HepG2 (cell line): ENCODE data around the gene TBC1D10B. TPM values are rescaled to one million over a fixed set of nuclear protein-coding genes. Genes with fewer than 3 reads are reported as not detected.

Source experiments
- ARHGAP35 ChIP-seq: sonication (generic); formaldehyde crosslinking; IDR thresholded peaks from 2 replicates; pipeline ENCODE4 v1.9.0; 2022; ENCODE audit warnings: mild to moderate bottlenecking, inconsistent platforms, moderate library complexity, missing genetic modification reagents, borderline replicate concordance
- ATM ChIP-seq: fragments of 450-650 bp; IDR thresholded peaks from 2 replicates; pipeline ENCODE4 v1.7.1; 2017; ENCODE audit warnings: mild to moderate bottlenecking, borderline replicate concordance
- BHLHE40 ChIP-seq: IDR thresholded peaks from 2 replicates; pipeline ENCODE4 v1.6.1; 2011; ENCODE audit warnings: low read length, improper control_type of control experiment
- CCDC6 ChIP-seq: sonication (generic); formaldehyde crosslinking; IDR thresholded peaks from 2 replicates; pipeline ENCODE4 v1.8.1; 2022; ENCODE audit warnings: mild to moderate bottlenecking, missing genetic modification reagents, moderate library complexity
- FIP1L1 ChIP-seq: fragments of 200-400 bp; formaldehyde crosslinking; IDR thresholded peaks from 2 replicates; pipeline ENCODE4 v1.6.1; 2018; ENCODE audit warnings: low read depth, mild to moderate bottlenecking, low read length, moderate library complexity, borderline replicate concordance; ENCODE audit not compliant: insufficient read depth
- JUN ChIP-seq: sonication (generic); formaldehyde crosslinking; IDR thresholded peaks from 2 replicates; pipeline ENCODE4 v1.4.0; 2020; ENCODE audit warnings: mild to moderate bottlenecking, missing genetic modification reagents
- KDM1A ChIP-seq: IDR thresholded peaks from 2 replicates; pipeline ENCODE4 v1.6.1; 2016; ENCODE audit warnings: missing compliant biosample characterization
- NCOA5 ChIP-seq: sonication (generic); formaldehyde crosslinking; IDR thresholded peaks from 2 replicates; pipeline ENCODE4 v1.4.0; 2020; ENCODE audit warnings: missing genetic modification reagents
- NFATC3 ChIP-seq: sonication (generic); formaldehyde crosslinking; IDR thresholded peaks from 2 replicates; pipeline ENCODE4 v1.5.1; 2020; ENCODE audit warnings: mild to moderate bottlenecking, missing genetic modification reagents
- PAWR ChIP-seq: sonication (generic); formaldehyde crosslinking; IDR thresholded peaks from 2 replicates; pipeline ENCODE4 v1.4.0; 2020; ENCODE audit warnings: missing genetic modification reagents, mild to moderate bottlenecking, borderline replicate concordance
- PITX1 ChIP-seq: sonication (generic); formaldehyde crosslinking; IDR thresholded peaks from 2 replicates; pipeline ENCODE4 v1.5.1; 2020; ENCODE audit warnings: mild to moderate bottlenecking, missing genetic modification reagents
- POGZ ChIP-seq: sonication (generic); formaldehyde crosslinking; IDR thresholded peaks from 2 replicates; pipeline ENCODE4 v1.4.0; 2020; ENCODE audit warnings: mild to moderate bottlenecking, missing genetic modification reagents
- ZNF292 ChIP-seq: sonication (generic); formaldehyde crosslinking; IDR thresholded peaks from 2 replicates; pipeline ENCODE4 v1.8.1; 2022; ENCODE audit warnings: mild to moderate bottlenecking, low read depth, missing genetic modification reagents, borderline replicate concordance
- ZNF33A ChIP-seq: sonication (generic); formaldehyde crosslinking; IDR thresholded peaks from 2 replicates; pipeline ENCODE4 v1.5.1; 2020; ENCODE audit warnings: missing genetic modification reagents, mild to moderate bottlenecking, moderate library complexity, borderline replicate concordance
- ZNF367 ChIP-seq: sonication (generic); formaldehyde crosslinking; IDR thresholded peaks from 2 replicates; pipeline ENCODE4 v1.4.0; 2020; ENCODE audit warnings: missing genetic modification reagents, borderline replicate concordance
- ZNF607 ChIP-seq: sonication (generic); formaldehyde crosslinking; IDR thresholded peaks from 2 replicates; pipeline ENCODE4 v1.5.1; 2020; ENCODE audit warnings: missing genetic modification reagents, mild to moderate bottlenecking, borderline replicate concordance
- polyA plus RNA-seq, 8 experiments: library from polyadenylated mRNA; depleted of rRNA in 3 of 8; stranded (reverse) in 7 of 8; unstranded in 1 of 8; fragments of >200 nt; fragmentation: Illumina TruSeq in 4 of 8; extraction: Trizol in 4 of 8; gene quantifications; 2 replicates each; pipeline versions ENCODE4 v1.2.1 to v1.2.3, GENCODE V29; 2011 to 2016; ENCODE audit warnings: low read depth in 4 of 8, missing spikeins in 1 of 8, mixed read lengths in 1 of 8; ENCODE audit not compliant: insufficient read depth in 1 of 8
- total RNA-seq, 5 experiments: library from RNA; depleted of rRNA; stranded (reverse); fragments of >200 nt; fragmentation: Illumina TruSeq; extraction: Trizol; gene quantifications; 2 replicates each; pipeline ENCODE4 v1.2.3, GENCODE V29; 2016; ENCODE audit warnings: low read depth in 1 of 5
- TF ChIP-seq, protein P1 (sequence below): IDR thresholded peaks from 2 replicates; pipeline ENCODE4 v1.6.1; 2012; ENCODE audit warnings: low read length, improper control_type of control experiment
- TF ChIP-seq, protein P2 (sequence below): conservative IDR thresholded peaks from 2 replicates; pipeline ENCODE4 v1.6.1; 2018; ENCODE audit warnings: missing genetic modification reagents
- TF ChIP-seq, protein P3 (sequence below): sonication (generic); formaldehyde crosslinking; IDR thresholded peaks from 2 replicates; pipeline ENCODE4 v1.5.0; 2020; ENCODE audit warnings: missing genetic modification reagents
- TF ChIP-seq, protein P4 (sequence below): sonication (generic); formaldehyde crosslinking; IDR thresholded peaks from 2 replicates; pipeline ENCODE4 v1.5.0; 2020; ENCODE audit warnings: mild to moderate bottlenecking, missing genetic modification reagents
- TF ChIP-seq, protein P5 (sequence below): IDR thresholded peaks from 2 replicates; pipeline ENCODE4 v1.6.1; 2016; ENCODE audit warnings: low read depth, borderline replicate concordance

The TBC1D10B gene
- total and polyA plus RNA-seq, 2 of the 13 experiments (the other 11 are each of a cell fraction or from before 2014, with no cell fraction given): 15.7 to 24.8 TPM

DNA sequence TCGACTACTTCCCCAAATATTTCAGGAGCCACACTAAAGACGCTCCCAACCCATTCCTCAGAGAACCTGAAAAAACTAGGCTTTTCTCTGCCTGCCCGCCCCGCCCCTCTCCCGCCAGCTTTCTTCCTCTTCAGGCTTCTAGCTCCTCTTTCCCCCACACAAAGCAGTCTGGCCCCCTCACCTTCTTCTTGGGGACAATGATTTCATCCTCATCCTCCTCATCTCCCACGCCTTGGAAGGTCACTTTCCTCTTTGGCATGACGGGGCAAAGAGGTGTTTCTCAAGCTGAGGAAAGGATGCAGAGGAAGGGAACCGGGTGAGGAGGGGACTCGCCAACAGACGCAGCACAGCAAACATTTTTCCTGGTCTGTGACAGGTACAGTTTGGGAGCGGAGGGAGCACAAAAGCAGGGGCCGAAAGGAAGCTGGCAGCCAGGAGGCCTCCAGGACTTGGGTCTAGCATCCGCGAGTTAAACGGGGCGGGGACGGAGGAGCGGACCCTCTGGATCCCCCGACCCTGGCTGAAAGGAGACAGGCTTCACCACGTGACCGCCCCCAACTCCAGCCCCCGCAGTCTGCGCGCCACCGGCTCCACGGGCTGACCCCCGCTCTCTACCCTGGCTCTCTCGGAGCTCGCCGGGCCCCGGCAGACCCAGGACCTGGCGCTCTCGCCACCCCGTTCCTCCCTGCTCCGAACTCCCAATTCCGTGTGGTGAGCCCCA lies 15.7 kb downstream of the TBC1D10B start (continued):
- TF ChIP-seq CCDC6 (CRISPR knock-in tag) (no peak), NFATC3 (CRISPR knock-in tag) (no peak), ARHGAP35 (CRISPR knock-in tag) (no peak), ZNF292 (no peak), PITX1 (CRISPR knock-in tag) (no peak), NCOA5 (CRISPR knock-in tag) (no peak), JUN (CRISPR knock-in tag) (0 out of 2 replicates have a peak, but pooled peaks have one; percentile 32), POGZ (no peak), PAWR (no peak), ZNF33A (CRISPR knock-in tag) (no peak), KDM1A (CRISPR knock-in tag) (no peak), BHLHE40 (no peak), ZNF367 (CRISPR knock-in tag) (0 out of 2 replicates have a peak, but pooled peaks have one; percentile 3), FIP1L1 (no peak), ZNF607 (CRISPR knock-in tag) (0 out of 2 replicates have a peak, but pooled peaks have one; percentile 52), ATM (no peak)
- TF ChIP-seq, protein P1, sequence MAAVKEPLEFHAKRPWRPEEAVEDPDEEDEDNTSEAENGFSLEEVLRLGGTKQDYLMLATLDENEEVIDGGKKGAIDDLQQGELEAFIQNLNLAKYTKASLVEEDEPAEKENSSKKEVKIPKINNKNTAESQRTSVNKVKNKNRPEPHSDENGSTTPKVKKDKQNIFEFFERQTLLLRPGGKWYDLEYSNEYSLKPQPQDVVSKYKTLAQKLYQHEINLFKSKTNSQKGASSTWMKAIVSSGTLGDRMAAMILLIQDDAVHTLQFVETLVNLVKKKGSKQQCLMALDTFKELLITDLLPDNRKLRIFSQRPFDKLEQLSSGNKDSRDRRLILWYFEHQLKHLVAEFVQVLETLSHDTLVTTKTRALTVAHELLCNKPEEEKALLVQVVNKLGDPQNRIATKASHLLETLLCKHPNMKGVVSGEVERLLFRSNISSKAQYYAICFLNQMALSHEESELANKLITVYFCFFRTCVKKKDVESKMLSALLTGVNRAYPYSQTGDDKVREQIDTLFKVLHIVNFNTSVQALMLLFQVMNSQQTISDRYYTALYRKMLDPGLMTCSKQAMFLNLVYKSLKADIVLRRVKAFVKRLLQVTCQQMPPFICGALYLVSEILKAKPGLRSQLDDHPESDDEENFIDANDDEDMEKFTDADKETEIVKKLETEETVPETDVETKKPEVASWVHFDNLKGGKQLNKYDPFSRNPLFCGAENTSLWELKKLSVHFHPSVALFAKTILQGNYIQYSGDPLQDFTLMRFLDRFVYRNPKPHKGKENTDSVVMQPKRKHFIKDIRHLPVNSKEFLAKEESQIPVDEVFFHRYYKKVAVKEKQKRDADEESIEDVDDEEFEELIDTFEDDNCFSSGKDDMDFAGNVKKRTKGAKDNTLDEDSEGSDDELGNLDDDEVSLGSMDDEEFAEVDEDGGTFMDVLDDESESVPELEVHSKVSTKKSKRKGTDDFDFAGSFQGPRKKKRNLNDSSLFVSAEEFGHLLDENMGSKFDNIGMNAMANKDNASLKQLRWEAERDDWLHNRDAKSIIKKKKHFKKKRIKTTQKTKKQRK: no peak
- TF ChIP-seq, protein P2, sequence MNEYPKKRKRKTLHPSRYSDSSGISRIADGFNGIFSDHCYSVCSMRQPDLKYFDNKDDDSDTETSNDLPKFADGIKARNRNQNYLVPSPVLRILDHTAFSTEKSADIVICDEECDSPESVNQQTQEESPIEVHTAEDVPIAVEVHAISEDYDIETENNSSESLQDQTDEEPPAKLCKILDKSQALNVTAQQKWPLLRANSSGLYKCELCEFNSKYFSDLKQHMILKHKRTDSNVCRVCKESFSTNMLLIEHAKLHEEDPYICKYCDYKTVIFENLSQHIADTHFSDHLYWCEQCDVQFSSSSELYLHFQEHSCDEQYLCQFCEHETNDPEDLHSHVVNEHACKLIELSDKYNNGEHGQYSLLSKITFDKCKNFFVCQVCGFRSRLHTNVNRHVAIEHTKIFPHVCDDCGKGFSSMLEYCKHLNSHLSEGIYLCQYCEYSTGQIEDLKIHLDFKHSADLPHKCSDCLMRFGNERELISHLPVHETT (CRISPR knock-in tag): no peak; the same call in 1 of the 2 replicates
- TF ChIP-seq, protein P3, sequence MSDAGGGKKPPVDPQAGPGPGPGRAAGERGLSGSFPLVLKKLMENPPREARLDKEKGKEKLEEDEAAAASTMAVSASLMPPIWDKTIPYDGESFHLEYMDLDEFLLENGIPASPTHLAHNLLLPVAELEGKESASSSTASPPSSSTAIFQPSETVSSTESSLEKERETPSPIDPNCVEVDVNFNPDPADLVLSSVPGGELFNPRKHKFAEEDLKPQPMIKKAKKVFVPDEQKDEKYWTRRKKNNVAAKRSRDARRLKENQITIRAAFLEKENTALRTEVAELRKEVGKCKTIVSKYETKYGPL (CRISPR knock-in tag): no peak
- TF ChIP-seq, protein P4, sequence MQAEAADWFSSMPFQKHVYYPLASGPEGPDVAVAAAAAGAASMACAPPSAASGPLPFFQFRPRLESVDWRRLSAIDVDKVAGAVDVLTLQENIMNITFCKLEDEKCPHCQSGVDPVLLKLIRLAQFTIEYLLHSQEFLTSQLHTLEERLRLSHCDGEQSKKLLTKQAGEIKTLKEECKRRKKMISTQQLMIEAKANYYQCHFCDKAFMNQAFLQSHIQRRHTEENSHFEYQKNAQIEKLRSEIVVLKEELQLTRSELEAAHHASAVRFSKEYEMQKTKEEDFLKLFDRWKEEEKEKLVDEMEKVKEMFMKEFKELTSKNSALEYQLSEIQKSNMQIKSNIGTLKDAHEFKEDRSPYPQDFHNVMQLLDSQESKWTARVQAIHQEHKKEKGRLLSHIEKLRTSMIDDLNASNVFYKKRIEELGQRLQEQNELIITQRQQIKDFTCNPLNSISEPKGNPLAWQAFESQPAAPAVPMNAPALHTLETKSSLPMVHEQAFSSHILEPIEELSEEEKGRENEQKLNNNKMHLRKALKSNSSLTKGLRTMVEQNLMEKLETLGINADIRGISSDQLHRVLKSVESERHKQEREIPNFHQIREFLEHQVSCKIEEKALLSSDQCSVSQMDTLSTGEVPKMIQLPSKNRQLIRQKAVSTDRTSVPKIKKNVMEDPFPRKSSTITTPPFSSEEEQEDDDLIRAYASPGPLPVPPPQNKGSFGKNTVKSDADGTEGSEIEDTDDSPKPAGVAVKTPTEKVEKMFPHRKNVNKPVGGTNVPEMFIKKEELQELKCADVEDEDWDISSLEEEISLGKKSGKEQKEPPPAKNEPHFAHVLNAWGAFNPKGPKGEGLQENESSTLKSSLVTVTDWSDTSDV (CRISPR knock-in tag): peak; percentile 34; the same call in 1 of the 2 replicates
- TF ChIP-seq, protein P5, sequence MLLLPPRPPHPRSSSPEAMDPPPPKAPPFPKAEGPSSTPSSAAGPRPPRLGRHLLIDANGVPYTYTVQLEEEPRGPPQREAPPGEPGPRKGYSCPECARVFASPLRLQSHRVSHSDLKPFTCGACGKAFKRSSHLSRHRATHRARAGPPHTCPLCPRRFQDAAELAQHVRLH (CRISPR knock-in tag): no peak
